Fibroblast of lung (primary cell): ENCODE measurements around the gene TNIK. TPM values are rescaled to one million over a fixed set of nuclear protein-coding genes. Genes with fewer than 3 reads are reported as not detected.
A peak's percentile ranks its signal among the peaks of the same experiment; 100 is the strongest.

Experiments used
- DNase-seq, 2 donors: peaks; one replicate each; pipeline versions ENCODE4 v3.0.0 to v3.0.0-alpha.2; 2010; ENCODE audit warnings: low read depth in 2 of 2
- H2AFZ ChIP-seq: 2 replicates; pipeline ENCODE4 v1.5.1; 2012; ENCODE audit warnings: low read length, control low read depth, inconsistent platforms
- H3K27ac ChIP-seq: 2 replicates; pipeline ENCODE4 v1.5.1; 2011; ENCODE audit warnings: low read length, control low read depth; ENCODE audit not compliant: insufficient read depth
- H3K27me3 ChIP-seq: 2 replicates; pipeline ENCODE4 v1.5.1; 2011; ENCODE audit warnings: mild to moderate bottlenecking, low read length; ENCODE audit not compliant: control insufficient read depth, insufficient read depth
- H3K36me3 ChIP-seq: 2 replicates; pipeline ENCODE4 v1.5.1; 2011; ENCODE audit warnings: low read length; ENCODE audit not compliant: control insufficient read depth, insufficient read depth
- H3K4me1 ChIP-seq: 2 replicates; pipeline ENCODE4 v1.5.1; 2011; ENCODE audit warnings: low read length; ENCODE audit not compliant: control insufficient read depth, insufficient read depth; ENCODE audit errors: extremely low read depth
- H3K4me2 ChIP-seq: 2 replicates; pipeline ENCODE4 v1.5.1; 2011; ENCODE audit warnings: low read length, control low read depth; ENCODE audit not compliant: insufficient read depth; ENCODE audit errors: extremely low read depth
- H3K4me3 ChIP-seq, 4 experiments: fragments of 200-600 bp in 1 of 4; sonication (generic) in 1 of 4; replicated peaks in 1 of 4; 2 replicates each; pipeline ENCODE4 v1.5.1; 2011 to 2016; ENCODE audit warnings: low read length in 4 of 4, low read depth in 3 of 4, mild to moderate bottlenecking in 3 of 4, control low read depth in 2 of 4, inconsistent platforms in 1 of 4, mixed read lengths in 1 of 4; ENCODE audit not compliant: insufficient read depth in 1 of 4; ENCODE audit errors: control extremely low read depth in 1 of 4
- H3K79me2 ChIP-seq: 2 replicates; pipeline ENCODE4 v1.5.1; 2012; ENCODE audit warnings: mild to moderate bottlenecking, low read length, inconsistent platforms; ENCODE audit not compliant: control insufficient read depth, insufficient read depth
- H3K9ac ChIP-seq: 2 replicates; pipeline ENCODE4 v1.5.1; 2011; ENCODE audit warnings: mild to moderate bottlenecking, low read length, control low read depth; ENCODE audit not compliant: insufficient read depth
- H3K9me3 ChIP-seq: 2 replicates; pipeline ENCODE4 v1.5.1; 2012; ENCODE audit warnings: low read depth, low read length; ENCODE audit not compliant: control insufficient read depth, insufficient read depth
- H4K20me1 ChIP-seq: 2 replicates; pipeline ENCODE4 v1.5.1; 2011; ENCODE audit warnings: low read length; ENCODE audit not compliant: control insufficient read depth, insufficient read depth; ENCODE audit errors: extremely low read depth
- EZH2 ChIP-seq: IDR thresholded peaks from 2 replicates; pipeline ENCODE4 v1.5.1; 2012; ENCODE audit warnings: low read length, control low read depth, mild to moderate bottlenecking; ENCODE audit errors: missing control alignments
- polyA plus RNA-seq, 2 donors: library from polyadenylated mRNA; depleted of rRNA in 1 of 2; stranded (reverse) in 1 of 2; unstranded in 1 of 2; fragments of >200 nt; gene quantifications; 2 replicates each; pipeline ENCODE4 v1.2.1, GENCODE V29; 2011 to 2012; ENCODE audit warnings: missing spikeins in 1 of 2
- total RNA-seq: library from RNA; depleted of rRNA; stranded (reverse); fragments of >200 nt; gene quantifications from 2 replicates; pipeline ENCODE4 v1.2.1, GENCODE V29; 2014
- TF ChIP-seq, protein P1 (sequence below), 2 donors: IDR thresholded peaks in 1 of 2; conservative IDR thresholded peaks in 1 of 2; 1 replicate in 1 of 2; 2 replicates in 1 of 2; pipeline ENCODE4 v1.5.1; 2011 to 2012; ENCODE audit warnings: low read length in 2 of 2, control low read depth in 1 of 2, inconsistent platforms in 1 of 2, low read depth in 1 of 2, mild to moderate bottlenecking in 1 of 2

Gene TNIK
- total and polyA plus RNA-seq, 2 donors (not counting 1 experiment from before 2014, with no cell fraction given) = 13.8 to 39.3 TPM

DNA sequence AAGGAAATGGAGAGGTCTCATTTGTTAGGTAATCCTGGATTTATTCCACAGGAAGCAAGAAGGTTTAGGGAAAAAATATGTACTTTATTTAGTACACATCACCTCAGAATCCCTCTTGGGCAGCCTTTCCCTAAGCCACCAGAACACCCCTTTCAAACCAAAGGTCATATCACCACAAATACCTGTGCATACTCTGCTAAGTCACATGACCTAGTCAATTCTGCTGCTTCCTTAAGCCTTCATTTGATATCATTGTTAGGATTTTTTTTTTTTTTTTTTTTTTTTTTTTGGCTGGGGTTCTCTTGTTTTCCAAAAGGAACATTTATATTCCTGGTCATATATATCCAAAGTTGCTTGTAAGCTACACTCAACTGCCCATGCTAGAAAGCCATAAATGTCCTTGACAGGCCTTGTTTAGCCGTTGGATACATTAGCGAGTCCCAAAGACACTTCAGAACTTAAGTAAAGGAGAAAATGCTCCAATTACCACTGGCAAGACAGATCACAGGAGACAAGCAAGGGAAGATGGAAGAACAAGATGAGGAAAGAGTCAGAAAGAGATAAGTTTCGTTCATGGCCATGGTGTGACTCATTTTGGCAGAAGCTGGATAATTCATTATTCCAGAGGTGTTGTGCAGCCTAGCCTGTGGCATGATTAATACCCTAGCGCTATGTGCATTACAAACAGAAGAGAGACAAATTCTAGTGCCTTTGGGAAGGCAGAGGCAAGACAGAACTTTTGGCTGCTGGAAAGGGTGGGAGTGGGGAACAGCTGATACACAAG lies 278.1 kb downstream of the TNIK start:
- TF ChIP-seq EZH2 = no peak
- TF ChIP-seq, protein P1, sequence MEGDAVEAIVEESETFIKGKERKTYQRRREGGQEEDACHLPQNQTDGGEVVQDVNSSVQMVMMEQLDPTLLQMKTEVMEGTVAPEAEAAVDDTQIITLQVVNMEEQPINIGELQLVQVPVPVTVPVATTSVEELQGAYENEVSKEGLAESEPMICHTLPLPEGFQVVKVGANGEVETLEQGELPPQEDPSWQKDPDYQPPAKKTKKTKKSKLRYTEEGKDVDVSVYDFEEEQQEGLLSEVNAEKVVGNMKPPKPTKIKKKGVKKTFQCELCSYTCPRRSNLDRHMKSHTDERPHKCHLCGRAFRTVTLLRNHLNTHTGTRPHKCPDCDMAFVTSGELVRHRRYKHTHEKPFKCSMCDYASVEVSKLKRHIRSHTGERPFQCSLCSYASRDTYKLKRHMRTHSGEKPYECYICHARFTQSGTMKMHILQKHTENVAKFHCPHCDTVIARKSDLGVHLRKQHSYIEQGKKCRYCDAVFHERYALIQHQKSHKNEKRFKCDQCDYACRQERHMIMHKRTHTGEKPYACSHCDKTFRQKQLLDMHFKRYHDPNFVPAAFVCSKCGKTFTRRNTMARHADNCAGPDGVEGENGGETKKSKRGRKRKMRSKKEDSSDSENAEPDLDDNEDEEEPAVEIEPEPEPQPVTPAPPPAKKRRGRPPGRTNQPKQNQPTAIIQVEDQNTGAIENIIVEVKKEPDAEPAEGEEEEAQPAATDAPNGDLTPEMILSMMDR (conservative IDR thresholded peaks at IDR 0.05 in 1 of 2, IDR thresholded peaks at IDR 0.05 in 1 of 2; ENCODE audit: low read depth in 1 of 2, low read length in 2 of 2) = no peak

GRCh38 chr3:171178714-171179113 lies 281.5 kb downstream of the TNIK start:
- Histone ChIP-seq H3K9ac (no peak overlapping the region), H4K20me1 (no peaks in the 10 kb centered on the region), H3K27me3 (no peaks in the 10 kb centered on the region), H3K27ac (no peak overlapping the region), H3K9me3 (no peaks in the 10 kb centered on the region), H3K4me1 (peaks cover 18% of the 10 kb centered on the region), H3K36me3 (no peaks in the 10 kb centered on the region), H3K79me2 (no peaks in the 10 kb centered on the region), H3K4me3 (no peak overlapping the region), H2AFZ (no peak overlapping the region), H3K4me2 (no peak overlapping the region)
- TF ChIP-seq EZH2 = no peak
- TF ChIP-seq, protein P1 (conservative IDR thresholded peaks at IDR 0.05 in 1 of 2, IDR thresholded peaks at IDR 0.05 in 1 of 2; ENCODE audit: low read depth in 1 of 2, low read length in 2 of 2) = no peak
- DNase-seq = no peak

More for the DNA sequence above, 278.1 kb downstream of the TNIK start:
- Histone ChIP-seq H3K4me1 (peaks cover 4% of the 10 kb centered on the region), H3K36me3 (no peaks in the 10 kb centered on the region), H3K9me3 (no peaks in the 10 kb centered on the region), H3K4me3 (no peak overlapping the region), H3K4me2 (no peak overlapping the region), H3K27me3 (no peaks in the 10 kb centered on the region), H2AFZ (no peak overlapping the region), H3K9ac (no peak overlapping the region), H4K20me1 (no peaks in the 10 kb centered on the region), H3K27ac (no peak overlapping the region), H3K79me2 (no peaks in the 10 kb centered on the region)
- peak; percentile 54 to 90 for DNase-seq

DNA sequence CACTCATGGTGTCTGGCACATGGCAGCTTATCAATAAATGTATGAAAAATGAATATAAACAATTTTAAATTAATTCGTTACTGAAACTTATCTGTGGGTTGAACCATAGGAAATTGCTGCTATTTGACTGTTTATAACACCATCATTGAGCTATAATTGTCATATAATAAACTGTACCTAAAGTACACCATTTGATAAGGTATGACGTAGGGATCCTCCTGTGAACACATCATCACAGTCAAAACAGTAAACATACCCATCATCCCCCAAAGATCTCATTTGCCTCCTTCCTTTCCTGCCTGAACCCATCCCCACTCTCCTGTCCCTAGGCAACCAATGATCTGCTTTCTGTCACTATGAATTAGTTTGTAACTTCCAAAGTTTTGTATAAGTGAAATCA lies 282.7 kb downstream of the TNIK start:
- Histone ChIP-seq H3K4me2 (no peak overlapping the region), H3K36me3 (no peaks in the 10 kb centered on the region), H3K27ac (no peak overlapping the region), H4K20me1 (no peaks in the 10 kb centered on the region), H3K4me3 (no peak overlapping the region), H3K79me2 (no peaks in the 10 kb centered on the region), H3K27me3 (no peaks in the 10 kb centered on the region), H3K4me1 (peaks cover 16% of the 10 kb centered on the region), H2AFZ (no peak overlapping the region), H3K9me3 (no peaks in the 10 kb centered on the region), H3K9ac (no peak overlapping the region)
- no peak for DNase-seq
- TF ChIP-seq EZH2 = no peak
- TF ChIP-seq, protein P1 (conservative IDR thresholded peaks at IDR 0.05 in 1 of 2, IDR thresholded peaks at IDR 0.05 in 1 of 2; ENCODE audit: low read depth in 1 of 2, low read length in 2 of 2) = no peak
